ENCODE results near the gene NPC2.

DNA sequence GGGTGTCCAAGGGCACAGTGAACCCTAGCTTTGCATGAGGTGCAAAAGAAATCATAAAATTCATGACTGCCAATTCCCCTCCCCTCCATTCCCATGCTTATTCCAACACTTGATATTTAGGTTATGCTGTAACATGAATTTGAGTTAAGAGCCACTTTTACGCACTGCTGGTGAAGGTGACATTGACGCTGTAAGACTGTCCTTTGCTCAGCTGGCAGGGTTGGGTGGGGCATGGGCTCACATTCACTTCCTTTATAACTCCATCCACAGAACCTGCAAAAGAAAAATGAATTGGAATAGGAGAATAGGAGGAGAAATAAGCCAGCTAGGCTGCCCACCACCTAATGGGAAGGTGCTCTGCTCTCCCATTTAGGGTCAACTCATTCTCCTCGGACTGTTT, 6.9 kb downstream of the NPC2 start:
- TF ChIP-seq EZH2 (IDR thresholded peaks at IDR 0.05; ENCODE audit: insufficient read depth, poor library complexity, severe bottlenecking): no peak
- TF ChIP-seq EZH2phosphoT487 (IDR thresholded peaks at IDR 0.05; ENCODE audit: insufficient read depth, low read depth): no peak
